LNCaP clone FGC (cell line): Measurements from ENCODE around the gene SLC34A1.

ENCODE experiments used
- DNase-seq: peaks from one replicate; pipeline ENCODE4 v3.0.0-alpha.2; 2011; ENCODE audit warnings: low read depth
- H3K4me3 ChIP-seq: 2 replicates; pipeline ENCODE4 v1.5.1; 2011; ENCODE audit warnings: mild to moderate bottlenecking, low read depth, low read length, control low read depth
- CTCF ChIP-seq: IDR thresholded peaks from 2 replicates; pipeline ENCODE4 v1.5.1; 2012; ENCODE audit warnings: mild to moderate bottlenecking; ENCODE audit not compliant: control insufficient read depth, insufficient read depth; ENCODE audit errors: extremely low read depth

Gene SLC34A1

GRCh38 chr5:177445052-177445916 is 61.0 kb downstream of the SLC34A1 start:
- H3K4me3 ChIP-seq: no peak overlapping the region
- no peak for DNase-seq
- no peak for TF ChIP-seq CTCF

- no peak for DNase-seq
- H3K4me3 ChIP-seq: peak overlapping the region; percentile 55
- no peak for TF ChIP-seq CTCF
Measured at GRCh38 chr5:177445917-177446199, 61.6 kb downstream of the SLC34A1 start.

- peak within 1 kb of the TSS; percentile 55 for H3K4me3 ChIP-seq
- DNase-seq: no peak
- TF ChIP-seq CTCF: peak; percentile 20
Measured at GRCh38 chr5:177446200-177447065, 62.2 kb downstream of the SLC34A1 start, which contains the start of gene PRR7. TSS of gene PRR7 (plus strand) at chr5:177446814. CDS start at chr5:177455068, 8,254 bp downstream.

- no peak for TF ChIP-seq CTCF
- DNase-seq: no peak
- H3K4me3 ChIP-seq: peak overlapping the region; percentile 55
Measured at GRCh38 chr5:177447066-177447610, 62.9 kb downstream of the SLC34A1 start.

GRCh38 chr5:177447611-177448243 is 63.5 kb downstream of the SLC34A1 start:
- DNase-seq: no peak
- peak overlapping the region; percentile 55 for H3K4me3 ChIP-seq
- no peak for TF ChIP-seq CTCF
